ENCODE measurements around the gene C1orf105. TPM values are rescaled to one million over a fixed set of nuclear protein-coding genes. Genes with fewer than 3 reads are reported as not detected.

Gene C1orf105
- total RNA-seq, 1 donor from 2014 or later: not detected

DNA sequence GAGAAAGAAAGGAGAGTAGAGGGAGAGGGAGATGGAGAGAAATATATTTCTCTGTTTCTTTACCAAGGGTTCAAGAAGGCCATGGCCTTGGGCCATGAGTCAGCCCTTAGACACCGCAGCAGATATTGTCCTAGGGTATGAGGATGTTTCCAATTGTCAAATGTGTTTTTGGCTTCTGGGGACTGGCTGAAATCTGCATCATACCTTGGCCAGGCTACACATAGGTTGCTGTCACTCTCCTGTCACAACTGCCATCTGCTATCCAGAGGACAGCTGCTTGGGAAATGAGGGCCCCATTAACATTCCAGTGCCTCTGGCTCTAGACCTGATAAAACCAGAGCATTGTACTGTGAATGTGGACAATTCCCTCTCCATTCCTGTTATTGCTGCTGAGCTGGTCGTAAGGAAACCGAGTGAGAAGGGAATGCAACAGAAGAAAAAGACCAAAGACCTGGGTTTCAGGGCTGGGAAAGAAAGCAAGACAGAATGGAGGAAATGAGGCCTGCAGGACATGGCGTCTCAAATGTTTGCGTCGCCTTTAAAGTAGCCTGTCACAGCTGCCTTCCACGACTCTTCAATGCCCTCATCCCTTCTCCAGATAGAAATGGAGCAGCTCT is 32.2 kb downstream of the C1orf105 start:
- ATAC-seq (no peak), DNase-seq (no peak)
- no peaks in the 10 kb centered on the region for H3K36me3 ChIP-seq
- H3K4me3 ChIP-seq: no peak overlapping the region
- intact Hi-C loops (cut with DNase I): no loop called here
- TF ChIP-seq, protein P1, sequence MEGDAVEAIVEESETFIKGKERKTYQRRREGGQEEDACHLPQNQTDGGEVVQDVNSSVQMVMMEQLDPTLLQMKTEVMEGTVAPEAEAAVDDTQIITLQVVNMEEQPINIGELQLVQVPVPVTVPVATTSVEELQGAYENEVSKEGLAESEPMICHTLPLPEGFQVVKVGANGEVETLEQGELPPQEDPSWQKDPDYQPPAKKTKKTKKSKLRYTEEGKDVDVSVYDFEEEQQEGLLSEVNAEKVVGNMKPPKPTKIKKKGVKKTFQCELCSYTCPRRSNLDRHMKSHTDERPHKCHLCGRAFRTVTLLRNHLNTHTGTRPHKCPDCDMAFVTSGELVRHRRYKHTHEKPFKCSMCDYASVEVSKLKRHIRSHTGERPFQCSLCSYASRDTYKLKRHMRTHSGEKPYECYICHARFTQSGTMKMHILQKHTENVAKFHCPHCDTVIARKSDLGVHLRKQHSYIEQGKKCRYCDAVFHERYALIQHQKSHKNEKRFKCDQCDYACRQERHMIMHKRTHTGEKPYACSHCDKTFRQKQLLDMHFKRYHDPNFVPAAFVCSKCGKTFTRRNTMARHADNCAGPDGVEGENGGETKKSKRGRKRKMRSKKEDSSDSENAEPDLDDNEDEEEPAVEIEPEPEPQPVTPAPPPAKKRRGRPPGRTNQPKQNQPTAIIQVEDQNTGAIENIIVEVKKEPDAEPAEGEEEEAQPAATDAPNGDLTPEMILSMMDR (IDR thresholded peaks at IDR 0.05): no peak
- H3K4me1 ChIP-seq: peaks cover 17% of the 10 kb centered on the region
- H3K27ac ChIP-seq: no peak overlapping the region
- no peaks in the 10 kb centered on the region for H3K9me3 ChIP-seq
- no peaks in the 10 kb centered on the region for H3K27me3 ChIP-seq

DNA sequence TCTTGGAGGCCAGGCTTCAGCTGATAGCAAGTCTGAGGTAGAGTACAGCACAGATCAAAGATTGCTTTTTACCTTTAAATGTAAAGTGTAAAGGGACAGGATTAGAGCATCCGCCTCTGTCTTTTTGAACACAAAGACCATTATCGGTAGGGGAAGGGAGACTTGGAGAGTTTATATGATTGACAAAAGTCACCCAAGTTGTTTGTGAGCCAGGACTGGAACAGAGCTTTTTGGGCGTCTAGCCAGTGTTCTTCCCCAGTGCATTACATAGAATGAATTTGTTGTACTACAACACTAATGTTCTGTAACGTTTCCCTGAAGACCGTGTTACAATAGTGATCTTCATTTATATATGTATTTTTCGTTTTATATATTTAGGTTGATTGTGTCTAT is 32.7 kb downstream of the C1orf105 start:
- Histone ChIP-seq H3K4me1 (peaks cover 17% of the 10 kb centered on the region), H3K27me3 (no peaks in the 10 kb centered on the region), H3K9me3 (no peaks in the 10 kb centered on the region), H3K4me3 (no peak overlapping the region), H3K27ac (no peak overlapping the region), H3K36me3 (no peaks in the 10 kb centered on the region)
- ATAC-seq: no peak
- intact Hi-C loops (cut with DNase I): no loop called here
- DNase-seq: no peak
- TF ChIP-seq, protein P1 (IDR thresholded peaks at IDR 0.05): no peak

DNA sequence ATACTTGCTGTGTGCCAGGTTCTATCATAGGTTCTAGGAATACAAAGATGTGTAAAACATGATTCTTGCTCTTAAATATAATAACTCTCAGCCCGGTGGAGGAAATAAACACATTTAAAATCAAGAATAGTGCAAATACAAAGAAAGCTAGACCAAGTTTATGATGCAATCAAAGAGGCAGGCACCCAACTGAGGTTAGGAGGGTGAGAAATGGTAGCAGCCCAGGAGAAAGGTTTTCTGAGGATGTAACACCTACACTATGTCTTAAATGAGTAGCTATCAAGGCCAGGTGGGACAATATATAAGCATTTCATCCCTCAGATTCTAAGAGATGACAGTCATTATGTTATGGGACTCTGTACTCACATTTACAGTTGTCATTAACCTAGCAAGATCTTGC is 33.1 kb downstream of the C1orf105 start:
- Histone ChIP-seq H3K27me3 (no peaks in the 10 kb centered on the region), H3K4me3 (no peak overlapping the region), H3K9me3 (no peaks in the 10 kb centered on the region), H3K36me3 (no peaks in the 10 kb centered on the region), H3K4me1 (peaks cover 17% of the 10 kb centered on the region), H3K27ac (no peak overlapping the region)
- DNase-seq: no peak
- intact Hi-C loops (cut with DNase I): no loop called here
- no peak for ATAC-seq
- TF ChIP-seq, protein P1 (IDR thresholded peaks at IDR 0.05): no peak

DNA sequence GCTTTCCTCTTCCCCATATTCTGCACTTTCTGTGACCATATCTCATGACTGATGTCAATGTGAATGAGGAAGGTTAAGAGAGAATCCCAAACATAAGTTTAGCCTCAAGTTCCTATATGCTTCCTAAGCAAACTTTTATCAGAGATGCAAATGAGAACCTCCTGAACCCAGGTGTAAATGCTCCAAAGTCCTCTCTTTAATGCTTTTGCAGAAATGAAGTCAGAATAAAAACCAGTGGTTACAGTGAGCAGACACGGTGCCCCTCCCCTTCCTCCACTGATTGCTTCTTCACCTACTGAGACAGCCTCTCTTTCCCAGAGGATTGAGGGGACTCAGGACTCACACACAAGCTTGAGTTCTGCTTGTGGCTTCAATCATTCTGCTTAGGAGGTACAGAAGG is 35.0 kb downstream of the C1orf105 start:
- no peak for DNase-seq
- H3K9me3 ChIP-seq: no peaks in the 10 kb centered on the region
- H3K4me3 ChIP-seq: no peak overlapping the region
- intact Hi-C loops (cut with DNase I): no loop called here
- peaks cover 6% of the 10 kb centered on the region for H3K4me1 ChIP-seq
- no peaks in the 10 kb centered on the region for H3K36me3 ChIP-seq
- TF ChIP-seq, protein P1 (IDR thresholded peaks at IDR 0.05): no peak
- no peak for ATAC-seq
- H3K27ac ChIP-seq: no peak overlapping the region
- no peaks in the 10 kb centered on the region for H3K27me3 ChIP-seq

DNA sequence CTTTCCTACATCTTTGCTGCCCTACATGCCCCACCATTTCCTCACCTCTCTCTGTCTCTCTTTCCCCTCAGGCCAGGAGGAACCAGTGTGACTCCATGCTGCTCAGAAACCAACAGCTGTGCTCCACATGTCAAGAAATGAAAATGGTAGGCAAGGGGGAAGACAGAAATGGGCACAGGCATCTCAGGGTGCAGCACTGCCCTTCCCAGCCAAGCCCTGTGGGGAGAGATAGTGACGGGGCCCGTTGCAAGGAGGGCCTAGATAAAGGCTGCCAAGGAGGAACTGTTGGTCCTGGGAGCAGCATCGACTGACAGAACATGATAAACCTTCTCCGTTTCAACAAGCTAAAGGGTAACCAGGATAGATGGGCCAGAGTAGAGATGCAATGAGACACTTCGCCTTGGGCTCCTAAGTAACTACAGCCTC is 35.9 kb downstream of the C1orf105 start:
- Histone ChIP-seq H3K27me3 (no peaks in the 10 kb centered on the region), H3K36me3 (no peaks in the 10 kb centered on the region), H3K4me3 (no peak overlapping the region), H3K27ac (no peak overlapping the region), H3K9me3 (no peaks in the 10 kb centered on the region), H3K4me1 (no peaks in the 10 kb centered on the region)
- intact Hi-C loops (cut with DNase I): no loop called here
- ATAC-seq: no peak
- no peak for DNase-seq
- TF ChIP-seq, protein P1 (IDR thresholded peaks at IDR 0.05): no peak
